ENCODE data around the gene HRC. TPM values are rescaled to one million over a fixed set of nuclear protein-coding genes. Genes with fewer than 3 reads are reported as not detected.

The HRC gene
- total and polyA plus RNA-seq, 2 of the 8 experiments (the other 6 are each of a cell fraction or from before 2014, with no cell fraction given): 2.3 to 2.6 TPM

GRCh38 chr19:49120325-49120683 is 34.9 kb downstream of the HRC start:
- Histone ChIP-seq H3K9me3 (ENCODE audit: insufficient read depth in 2 of 2, low read depth in 1 of 2, low read length in 1 of 2) (no peaks in the 10 kb centered on the region), H3K36me3 (ENCODE audit: control insufficient read depth in 2 of 4, insufficient read depth in 4 of 4, low read length in 3 of 4) (no peaks in the 10 kb centered on the region), H2BK20ac (ENCODE audit: low read length) (no peak overlapping the region), H3K4me3 (ENCODE audit: extremely low read depth in 1 of 4, insufficient read depth in 2 of 4, low read depth in 3 of 4, low read length in 4 of 4) (peak overlapping the region; percentile 8 to 74 (median 50); a peak in 4 of 8 replicates), H3K4ac (replicated peaks; ENCODE audit: insufficient read length, low read depth, low read length) (no peak overlapping the region), H3K27ac (ENCODE audit: low read depth, low read length) (no peak overlapping the region), H3K27me3 (replicated peaks in 1 of 4; ENCODE audit: control insufficient read depth in 3 of 4, extremely low read depth in 1 of 4, insufficient read depth in 3 of 4, low read length in 3 of 4) (peaks cover 8 to 19% (median 17%) of the 10 kb centered on the region in 4 experiments), H3K56ac (replicated peaks; ENCODE audit: insufficient read length, low read depth, low read length) (no peak overlapping the region), H3K14ac (ENCODE audit: insufficient read length) (no peak overlapping the region), H3K4me1 (replicated peaks in 1 of 4; ENCODE audit: control insufficient read depth in 3 of 4, insufficient read depth in 4 of 4, low read length in 3 of 4) (peaks cover 0 to 8% (median 6%) of the 10 kb centered on the region in 4 experiments; a peak in 4 of 7 replicates), H2AK5ac (ENCODE audit: low read depth, low read length) (no peak overlapping the region), H2AFZ (ENCODE audit: low read length) (no peak overlapping the region), H4K8ac (ENCODE audit: extremely low read depth, insufficient read depth, low read length) (no peak overlapping the region), H3K9ac (replicated peaks in 1 of 4; ENCODE audit: extremely low read depth in 1 of 4, low read depth in 3 of 4, low read length in 3 of 4) (no peak overlapping the region), H3K79me2 (ENCODE audit: control insufficient read depth in 1 of 2, insufficient read depth in 2 of 2, low read length in 2 of 2) (no peaks in the 10 kb centered on the region), H3K23me2 (ENCODE audit: low read depth, low read length) (peaks cover 11% of the 10 kb centered on the region; the same call in 1 of the 2 replicates), H2BK120ac (replicated peaks; ENCODE audit: low read depth, low read length) (no peak overlapping the region), H4K20me1 (replicated peaks in 1 of 2; ENCODE audit: control insufficient read depth in 1 of 2, insufficient read depth in 2 of 2, low read length in 2 of 2) (peaks cover 0 to 9% of the 10 kb centered on the region in 2 experiments), H4K5ac (ENCODE audit: insufficient read length, low read depth, low read length) (no peak overlapping the region), H3K18ac (ENCODE audit: extremely low read depth, low read length) (no peak overlapping the region; the same call in 1 of the 2 replicates), H2BK12ac (ENCODE audit: low read depth, low read length) (no peak overlapping the region), H3K23ac (ENCODE audit: insufficient read length) (no peak overlapping the region), H3K4me2 (ENCODE audit: insufficient read depth in 1 of 2, low read depth in 2 of 2, low read length in 2 of 2) (peak overlapping the region; percentile 86), H2BK5ac (ENCODE audit: low read depth, low read length) (no peak overlapping the region), H3K79me1 (ENCODE audit: low read depth, low read length) (peaks cover 2% of the 10 kb centered on the region; the same call in 1 of the 2 replicates), H2BK15ac (ENCODE audit: low read length) (no peak overlapping the region), H4K91ac (replicated peaks; ENCODE audit: insufficient read length, low read length) (no peak overlapping the region)
- FAIRE-seq: no peak
- TF ChIP-seq FOSL1 (IDR thresholded peaks at IDR 0.05; ENCODE audit: insufficient read depth, low read depth, low read length) (no peak), ATF2 (IDR thresholded peaks at IDR 0.05; ENCODE audit: low read length) (no peak), SUZ12 (IDR thresholded peaks at IDR 0.05; ENCODE audit: low read length) (peak; percentile 33; the same call in 1 of the 2 replicates), TBP (IDR thresholded peaks at IDR 0.05; ENCODE audit: low read depth, low read length) (no peak), RXRA (IDR thresholded peaks at IDR 0.05; ENCODE audit: insufficient read depth, low read depth, low read length) (no peak), RAD21 (IDR thresholded peaks at IDR 0.05 in 1 of 2, conservative IDR thresholded peaks at IDR 0.05 in 1 of 2; ENCODE audit: low read depth in 2 of 2, low read length in 2 of 2) (no peak), CBX5 (IDR thresholded peaks at IDR 0.05; ENCODE audit: low read depth, low read length) (no peak), CTCF (IDR thresholded peaks at IDR 0.05; ENCODE audit: control extremely low read depth in 1 of 3, insufficient read depth in 1 of 3, low read depth in 1 of 3, low read length in 3 of 3) (no peak)
- no peak for DNase-seq (ENCODE audit: low read depth in 1 of 2, low spot score in 2 of 2)
- ChIA-PET CTCF (ENCODE audit: partially characterized antibody) (interaction anchor here (0.7 to 3.0 kb wide), 16 partner anchors 9 to 105 kb away, joined by 3 to 11 read pairs (median 4); no protein-coding TSS in a partner anchor), POLR2A (ENCODE audit: partially characterized antibody) (interaction anchor here (0.7 to 2.3 kb wide), 11 partner anchors 9 to 312 kb away, joined by 3 to 24 read pairs (median 4); no protein-coding TSS in a partner anchor)
- WGBS, 2 experiments (ENCODE audit: extremely low coverage in 1 of 2, insufficient coverage in 1 of 2, insufficient read length in 1 of 2, insufficient replicate concordance in 2 of 2, low coverage in 1 of 2, low lambda C conversion rate in 2 of 2, missing lambda C conversion rate in 1 of 2): 39% methylated on average over 15 of the region's 16 CpGs; no CpG with 5 or more reads in 1 of the 2 experiments

Measured in H1 (cell line).